ENCODE results near the gene TBC1D8. TPM values are rescaled to one million over a fixed set of nuclear protein-coding genes. Genes with fewer than 3 reads are reported as not detected.

Gene TBC1D8
- total RNA-seq, 1 experiment from 2014 or later = 51.7 TPM

- TF ChIP-seq GRHL2 (CRISPR knock-in tag; IDR thresholded peaks at IDR 0.05; ENCODE audit: insufficient replicate concordance, severe bottlenecking) (no peak), CDX4 (CRISPR knock-in tag; IDR thresholded peaks at IDR 0.05; ENCODE audit: borderline replicate concordance) (no peak), ZNF121 (CRISPR knock-in tag; IDR thresholded peaks at IDR 0.05) (no peak), E2F1 (CRISPR knock-in tag; IDR thresholded peaks at IDR 0.05) (no peak), AR (CRISPR knock-in tag; IDR thresholded peaks at IDR 0.05) (no peak), ESRRA (CRISPR knock-in tag; IDR thresholded peaks at IDR 0.05; ENCODE audit: borderline replicate concordance) (no peak), CREM (CRISPR knock-in tag; IDR thresholded peaks at IDR 0.05) (no peak), ATF3 (CRISPR knock-in tag; conservative IDR thresholded peaks at IDR 0.05) (no peak)
- TF ChIP-seq, protein P1, sequence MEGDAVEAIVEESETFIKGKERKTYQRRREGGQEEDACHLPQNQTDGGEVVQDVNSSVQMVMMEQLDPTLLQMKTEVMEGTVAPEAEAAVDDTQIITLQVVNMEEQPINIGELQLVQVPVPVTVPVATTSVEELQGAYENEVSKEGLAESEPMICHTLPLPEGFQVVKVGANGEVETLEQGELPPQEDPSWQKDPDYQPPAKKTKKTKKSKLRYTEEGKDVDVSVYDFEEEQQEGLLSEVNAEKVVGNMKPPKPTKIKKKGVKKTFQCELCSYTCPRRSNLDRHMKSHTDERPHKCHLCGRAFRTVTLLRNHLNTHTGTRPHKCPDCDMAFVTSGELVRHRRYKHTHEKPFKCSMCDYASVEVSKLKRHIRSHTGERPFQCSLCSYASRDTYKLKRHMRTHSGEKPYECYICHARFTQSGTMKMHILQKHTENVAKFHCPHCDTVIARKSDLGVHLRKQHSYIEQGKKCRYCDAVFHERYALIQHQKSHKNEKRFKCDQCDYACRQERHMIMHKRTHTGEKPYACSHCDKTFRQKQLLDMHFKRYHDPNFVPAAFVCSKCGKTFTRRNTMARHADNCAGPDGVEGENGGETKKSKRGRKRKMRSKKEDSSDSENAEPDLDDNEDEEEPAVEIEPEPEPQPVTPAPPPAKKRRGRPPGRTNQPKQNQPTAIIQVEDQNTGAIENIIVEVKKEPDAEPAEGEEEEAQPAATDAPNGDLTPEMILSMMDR (IDR thresholded peaks at IDR 0.05) = no peak
- TF ChIP-seq, protein P2, sequence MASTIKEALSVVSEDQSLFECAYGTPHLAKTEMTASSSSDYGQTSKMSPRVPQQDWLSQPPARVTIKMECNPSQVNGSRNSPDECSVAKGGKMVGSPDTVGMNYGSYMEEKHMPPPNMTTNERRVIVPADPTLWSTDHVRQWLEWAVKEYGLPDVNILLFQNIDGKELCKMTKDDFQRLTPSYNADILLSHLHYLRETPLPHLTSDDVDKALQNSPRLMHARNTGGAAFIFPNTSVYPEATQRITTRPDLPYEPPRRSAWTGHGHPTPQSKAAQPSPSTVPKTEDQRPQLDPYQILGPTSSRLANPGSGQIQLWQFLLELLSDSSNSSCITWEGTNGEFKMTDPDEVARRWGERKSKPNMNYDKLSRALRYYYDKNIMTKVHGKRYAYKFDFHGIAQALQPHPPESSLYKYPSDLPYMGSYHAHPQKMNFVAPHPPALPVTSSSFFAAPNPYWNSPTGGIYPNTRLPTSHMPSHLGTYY (CRISPR knock-in tag; IDR thresholded peaks at IDR 0.05) = no peak
These were observed 17.6 kb downstream of the TBC1D8 start (continued) for GRCh38 chr2:101133492-101134100.

- DNase-seq (ENCODE audit: low spot score) (no peak), ATAC-seq (no peak)
- no peak overlapping the region for H3K4me3 Mint-ChIP-seq
- peaks cover 48% of the 10 kb centered on the region for H3K4me1 Mint-ChIP-seq
- H3K27ac Mint-ChIP-seq = no peak overlapping the region
- ChIA-PET POLR2A (no interaction called here), CTCF (interaction anchor here (0.7 kb wide), 1 partner anchor 19 kb away, joined by 3 read pairs; the partner anchor contains the start of gene TBC1D8)
- no peaks in the 10 kb centered on the region for H3K27me3 Mint-ChIP-seq (ENCODE audit: low read depth)
- no peaks in the 10 kb centered on the region for H3K9me3 Mint-ChIP-seq
- H3K36me3 Mint-ChIP-seq = no peaks in the 10 kb centered on the region
- TF ChIP-seq, protein P3, sequence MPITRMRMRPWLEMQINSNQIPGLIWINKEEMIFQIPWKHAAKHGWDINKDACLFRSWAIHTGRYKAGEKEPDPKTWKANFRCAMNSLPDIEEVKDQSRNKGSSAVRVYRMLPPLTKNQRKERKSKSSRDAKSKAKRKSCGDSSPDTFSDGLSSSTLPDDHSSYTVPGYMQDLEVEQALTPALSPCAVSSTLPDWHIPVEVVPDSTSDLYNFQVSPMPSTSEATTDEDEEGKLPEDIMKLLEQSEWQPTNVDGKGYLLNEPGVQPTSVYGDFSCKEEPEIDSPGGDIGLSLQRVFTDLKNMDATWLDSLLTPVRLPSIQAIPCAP (CRISPR knock-in tag; IDR thresholded peaks at IDR 0.05) = no peak
- TF ChIP-seq NR2C2 (CRISPR knock-in tag; IDR thresholded peaks at IDR 0.05) = no peak
- no peak for TF ChIP-seq FOXK1 (CRISPR knock-in tag; IDR thresholded peaks at IDR 0.05)
- TF ChIP-seq MYBL2 (CRISPR knock-in tag; IDR thresholded peaks at IDR 0.05) = no peak
- TF ChIP-seq, protein P4, sequence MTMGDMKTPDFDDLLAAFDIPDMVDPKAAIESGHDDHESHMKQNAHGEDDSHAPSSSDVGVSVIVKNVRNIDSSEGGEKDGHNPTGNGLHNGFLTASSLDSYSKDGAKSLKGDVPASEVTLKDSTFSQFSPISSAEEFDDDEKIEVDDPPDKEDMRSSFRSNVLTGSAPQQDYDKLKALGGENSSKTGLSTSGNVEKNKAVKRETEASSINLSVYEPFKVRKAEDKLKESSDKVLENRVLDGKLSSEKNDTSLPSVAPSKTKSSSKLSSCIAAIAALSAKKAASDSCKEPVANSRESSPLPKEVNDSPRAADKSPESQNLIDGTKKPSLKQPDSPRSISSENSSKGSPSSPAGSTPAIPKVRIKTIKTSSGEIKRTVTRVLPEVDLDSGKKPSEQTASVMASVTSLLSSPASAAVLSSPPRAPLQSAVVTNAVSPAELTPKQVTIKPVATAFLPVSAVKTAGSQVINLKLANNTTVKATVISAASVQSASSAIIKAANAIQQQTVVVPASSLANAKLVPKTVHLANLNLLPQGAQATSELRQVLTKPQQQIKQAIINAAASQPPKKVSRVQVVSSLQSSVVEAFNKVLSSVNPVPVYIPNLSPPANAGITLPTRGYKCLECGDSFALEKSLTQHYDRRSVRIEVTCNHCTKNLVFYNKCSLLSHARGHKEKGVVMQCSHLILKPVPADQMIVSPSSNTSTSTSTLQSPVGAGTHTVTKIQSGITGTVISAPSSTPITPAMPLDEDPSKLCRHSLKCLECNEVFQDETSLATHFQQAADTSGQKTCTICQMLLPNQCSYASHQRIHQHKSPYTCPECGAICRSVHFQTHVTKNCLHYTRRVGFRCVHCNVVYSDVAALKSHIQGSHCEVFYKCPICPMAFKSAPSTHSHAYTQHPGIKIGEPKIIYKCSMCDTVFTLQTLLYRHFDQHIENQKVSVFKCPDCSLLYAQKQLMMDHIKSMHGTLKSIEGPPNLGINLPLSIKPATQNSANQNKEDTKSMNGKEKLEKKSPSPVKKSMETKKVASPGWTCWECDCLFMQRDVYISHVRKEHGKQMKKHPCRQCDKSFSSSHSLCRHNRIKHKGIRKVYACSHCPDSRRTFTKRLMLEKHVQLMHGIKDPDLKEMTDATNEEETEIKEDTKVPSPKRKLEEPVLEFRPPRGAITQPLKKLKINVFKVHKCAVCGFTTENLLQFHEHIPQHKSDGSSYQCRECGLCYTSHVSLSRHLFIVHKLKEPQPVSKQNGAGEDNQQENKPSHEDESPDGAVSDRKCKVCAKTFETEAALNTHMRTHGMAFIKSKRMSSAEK (CRISPR knock-in tag; IDR thresholded peaks at IDR 0.05; ENCODE audit: borderline replicate concordance) = no peak
- TF ChIP-seq, protein P5, sequence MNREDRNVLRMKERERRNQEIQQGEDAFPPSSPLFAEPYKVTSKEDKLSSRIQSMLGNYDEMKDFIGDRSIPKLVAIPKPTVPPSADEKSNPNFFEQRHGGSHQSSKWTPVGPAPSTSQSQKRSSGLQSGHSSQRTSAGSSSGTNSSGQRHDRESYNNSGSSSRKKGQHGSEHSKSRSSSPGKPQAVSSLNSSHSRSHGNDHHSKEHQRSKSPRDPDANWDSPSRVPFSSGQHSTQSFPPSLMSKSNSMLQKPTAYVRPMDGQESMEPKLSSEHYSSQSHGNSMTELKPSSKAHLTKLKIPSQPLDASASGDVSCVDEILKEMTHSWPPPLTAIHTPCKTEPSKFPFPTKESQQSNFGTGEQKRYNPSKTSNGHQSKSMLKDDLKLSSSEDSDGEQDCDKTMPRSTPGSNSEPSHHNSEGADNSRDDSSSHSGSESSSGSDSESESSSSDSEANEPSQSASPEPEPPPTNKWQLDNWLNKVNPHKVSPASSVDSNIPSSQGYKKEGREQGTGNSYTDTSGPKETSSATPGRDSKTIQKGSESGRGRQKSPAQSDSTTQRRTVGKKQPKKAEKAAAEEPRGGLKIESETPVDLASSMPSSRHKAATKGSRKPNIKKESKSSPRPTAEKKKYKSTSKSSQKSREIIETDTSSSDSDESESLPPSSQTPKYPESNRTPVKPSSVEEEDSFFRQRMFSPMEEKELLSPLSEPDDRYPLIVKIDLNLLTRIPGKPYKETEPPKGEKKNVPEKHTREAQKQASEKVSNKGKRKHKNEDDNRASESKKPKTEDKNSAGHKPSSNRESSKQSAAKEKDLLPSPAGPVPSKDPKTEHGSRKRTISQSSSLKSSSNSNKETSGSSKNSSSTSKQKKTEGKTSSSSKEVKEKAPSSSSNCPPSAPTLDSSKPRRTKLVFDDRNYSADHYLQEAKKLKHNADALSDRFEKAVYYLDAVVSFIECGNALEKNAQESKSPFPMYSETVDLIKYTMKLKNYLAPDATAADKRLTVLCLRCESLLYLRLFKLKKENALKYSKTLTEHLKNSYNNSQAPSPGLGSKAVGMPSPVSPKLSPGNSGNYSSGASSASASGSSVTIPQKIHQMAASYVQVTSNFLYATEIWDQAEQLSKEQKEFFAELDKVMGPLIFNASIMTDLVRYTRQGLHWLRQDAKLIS (CRISPR knock-in tag; IDR thresholded peaks at IDR 0.05; ENCODE audit: borderline replicate concordance) = no peak
- no peak for TF ChIP-seq ZNF416 (CRISPR knock-in tag; IDR thresholded peaks at IDR 0.05)
- TF ChIP-seq RELA (CRISPR knock-in tag; IDR thresholded peaks at IDR 0.05; ENCODE audit: borderline replicate concordance) = no peak
These were observed 19.0 kb downstream of the TBC1D8 start for GRCh38 chr2:101132202-101132601.
